Epithelial cell of prostate (primary cell): Measurements from ENCODE around the gene NLRP3.

Source experiments
- DNase-seq: peaks from one replicate; pipeline ENCODE4 v3.0.0-alpha.2; 2011; ENCODE audit warnings: low read depth, low spot score
- H3K27ac ChIP-seq: fragments of 450-650 bp; 2 replicates; pipeline ENCODE4 v1.5.1; 2017; ENCODE audit warnings: mild to moderate bottlenecking

Gene NLRP3

DNA sequence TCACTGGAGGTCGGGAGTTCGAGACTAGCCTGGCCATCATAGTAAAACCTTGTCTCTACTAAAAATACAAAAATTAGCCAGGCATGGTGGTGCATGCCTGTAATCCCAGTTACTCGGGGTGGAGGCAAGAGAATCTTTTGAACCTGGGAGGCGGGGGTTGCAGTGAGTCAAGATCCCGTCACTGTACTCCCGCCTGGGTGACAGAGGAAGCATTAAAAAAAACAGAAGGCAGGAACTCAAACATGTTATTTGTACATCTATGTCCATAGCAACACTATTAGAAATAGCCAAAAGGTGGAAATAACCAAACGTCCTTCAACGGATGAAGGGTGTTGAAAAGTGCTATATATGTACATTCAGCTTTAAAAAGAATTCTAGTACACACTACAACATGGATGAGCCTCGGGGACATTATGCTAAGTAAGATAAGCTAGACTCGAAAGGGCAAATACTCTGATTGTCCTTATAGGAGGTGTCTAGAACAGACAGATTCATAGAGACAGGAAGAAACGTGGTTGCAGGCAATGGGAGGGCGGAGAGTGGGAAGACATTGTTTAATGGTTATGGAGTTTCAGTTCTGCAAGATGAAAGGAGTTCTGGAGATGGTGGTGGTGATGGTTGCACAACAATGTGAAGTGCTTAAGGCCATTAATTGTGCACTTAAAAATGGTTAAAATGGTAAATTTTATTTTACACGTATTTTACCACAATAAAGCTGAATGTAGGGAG lies 19.2 kb downstream of the NLRP3 start:
- DNase-seq = no peak
- no peak overlapping the region for H3K27ac ChIP-seq

DNA sequence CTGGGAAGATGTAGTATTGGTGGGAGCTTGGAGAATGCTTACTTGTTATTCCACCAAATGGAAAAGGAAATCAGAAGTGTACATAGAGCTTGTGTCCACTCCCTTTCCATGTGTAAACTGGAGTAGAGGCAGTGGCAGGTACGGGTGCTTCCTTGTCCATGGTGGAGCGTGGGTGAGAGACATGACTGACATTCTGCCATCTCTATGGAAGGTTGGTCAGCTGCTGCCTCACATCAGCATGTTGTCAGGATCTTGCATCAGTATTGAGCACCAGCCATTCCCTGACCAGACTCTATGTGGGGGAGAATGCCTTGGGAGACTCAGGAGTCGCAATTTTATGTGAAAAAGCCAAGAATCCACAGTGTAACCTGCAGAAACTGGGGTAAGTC lies 19.8 kb downstream of the NLRP3 start:
- DNase-seq = no peak
- no peak overlapping the region for H3K27ac ChIP-seq

DNA sequence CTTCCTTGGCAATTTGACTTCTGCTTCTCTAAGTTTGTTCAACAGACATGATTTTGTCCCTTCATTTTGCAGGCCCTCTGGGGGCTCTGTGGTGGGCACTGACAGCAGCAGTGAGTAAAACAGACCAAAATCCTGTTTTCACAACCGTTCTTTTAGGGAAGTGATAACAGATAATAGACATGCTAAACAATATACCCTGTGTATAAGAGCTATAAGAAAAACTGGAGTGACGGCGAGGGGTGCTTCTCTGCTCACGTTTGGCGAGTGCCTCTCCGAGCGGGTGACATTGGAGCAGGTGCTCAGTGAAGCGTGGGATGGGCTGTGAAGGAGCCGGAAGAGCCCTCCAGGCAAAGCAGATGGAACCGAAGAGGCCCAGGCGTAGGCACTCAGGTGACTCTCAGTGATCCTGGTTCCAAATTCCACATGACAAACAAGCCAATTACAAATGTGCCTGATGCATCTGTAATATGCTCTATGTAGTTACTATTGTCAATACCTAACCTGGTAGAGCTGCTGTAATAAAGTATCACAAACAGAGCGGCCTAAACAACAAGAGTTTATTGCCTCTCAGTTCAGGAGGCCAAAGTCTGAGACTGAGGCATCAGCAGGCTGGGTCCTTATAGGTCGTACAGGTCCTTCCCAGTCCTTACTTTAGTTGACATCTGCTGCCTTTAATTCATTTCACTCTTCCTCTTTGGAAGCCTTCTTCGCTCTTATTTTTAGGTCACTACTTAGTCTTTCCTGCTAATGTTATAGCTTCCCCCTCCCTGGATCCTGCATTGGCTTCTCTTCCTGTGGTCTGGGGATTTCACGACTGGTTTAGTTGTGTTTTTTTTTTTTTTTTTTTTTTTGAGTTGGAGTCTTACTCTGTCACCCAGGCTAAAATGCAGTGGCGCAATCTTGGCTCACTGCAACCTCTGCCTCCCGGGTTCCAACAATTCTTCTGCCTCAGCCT lies 21.9 kb downstream of the NLRP3 start:
- DNase-seq = no peak

DNA sequence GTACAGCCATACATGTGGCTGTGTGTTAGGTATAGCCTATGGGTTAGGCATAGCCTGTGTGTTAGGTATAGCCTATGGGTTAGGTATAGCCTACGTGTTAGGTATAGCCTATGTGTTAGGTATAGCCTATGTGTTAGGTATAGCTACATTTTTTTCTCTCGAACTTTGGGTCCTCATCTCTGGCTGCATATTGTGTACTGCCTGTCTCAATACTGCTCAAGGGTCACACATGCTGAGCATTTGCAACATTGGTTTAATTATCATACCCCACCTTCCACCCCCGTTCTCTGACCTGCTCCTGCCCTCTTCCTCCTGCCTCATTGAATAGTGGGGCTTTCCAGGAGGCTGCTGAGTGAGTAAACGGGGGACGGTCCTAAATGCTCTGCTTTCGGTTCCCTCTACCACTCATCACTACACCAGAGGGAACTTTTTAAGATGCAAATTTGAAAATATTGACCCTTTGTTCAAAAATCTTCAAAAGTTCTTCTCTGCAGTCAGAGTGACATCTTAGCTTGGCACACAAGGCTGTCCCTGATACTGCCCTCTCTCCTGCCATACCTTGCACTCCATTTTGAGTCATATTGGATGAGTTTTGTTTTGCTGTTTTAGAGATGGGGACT lies 24.1 kb downstream of the NLRP3 start:
- H3K27ac ChIP-seq = no peak overlapping the region
- no peak for DNase-seq

More for the DNA sequence above, 21.9 kb downstream of the NLRP3 start:
- H3K27ac ChIP-seq = no peak overlapping the region

DNA sequence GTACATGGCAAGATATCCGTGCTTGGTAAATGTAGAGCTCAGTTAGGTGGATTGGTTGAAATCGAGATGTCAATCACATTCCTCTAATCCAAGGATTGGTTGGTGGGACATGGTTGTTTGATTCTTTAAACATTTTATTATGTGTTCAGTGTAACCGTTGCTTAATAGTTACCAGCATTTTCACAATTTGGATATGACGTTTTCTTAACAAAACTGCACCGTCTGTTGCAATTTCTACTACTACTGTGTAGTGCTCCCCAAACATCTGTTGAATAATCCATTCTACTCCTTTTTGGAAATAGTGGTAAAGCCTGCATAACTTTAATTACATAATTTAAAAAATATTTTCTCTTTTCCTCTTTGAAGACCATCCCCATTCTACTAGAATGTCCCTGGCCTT lies 25.6 kb downstream of the NLRP3 start:
- H3K27ac ChIP-seq = no peak overlapping the region
- DNase-seq = no peak

DNA sequence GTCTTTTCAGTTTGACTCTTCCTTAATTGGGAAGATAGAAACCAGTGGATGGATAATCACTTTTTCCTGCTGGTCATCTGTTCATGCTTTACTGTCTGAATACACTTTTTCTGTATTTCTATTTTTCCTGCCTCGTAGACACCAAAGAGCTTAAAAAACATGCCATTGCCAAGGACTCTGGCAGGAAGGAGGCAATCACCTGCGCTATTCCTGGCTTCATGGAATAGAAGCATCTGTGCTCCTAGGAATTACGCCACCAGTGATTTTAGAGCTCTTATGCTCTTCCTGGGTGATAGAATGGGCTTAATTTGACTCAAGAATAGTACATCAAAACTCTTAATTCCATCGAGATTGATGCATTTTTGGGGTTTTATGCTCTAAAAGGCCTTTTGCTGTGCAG lies 26.2 kb downstream of the NLRP3 start:
- no peak overlapping the region for H3K27ac ChIP-seq
- DNase-seq = no peak

DNA sequence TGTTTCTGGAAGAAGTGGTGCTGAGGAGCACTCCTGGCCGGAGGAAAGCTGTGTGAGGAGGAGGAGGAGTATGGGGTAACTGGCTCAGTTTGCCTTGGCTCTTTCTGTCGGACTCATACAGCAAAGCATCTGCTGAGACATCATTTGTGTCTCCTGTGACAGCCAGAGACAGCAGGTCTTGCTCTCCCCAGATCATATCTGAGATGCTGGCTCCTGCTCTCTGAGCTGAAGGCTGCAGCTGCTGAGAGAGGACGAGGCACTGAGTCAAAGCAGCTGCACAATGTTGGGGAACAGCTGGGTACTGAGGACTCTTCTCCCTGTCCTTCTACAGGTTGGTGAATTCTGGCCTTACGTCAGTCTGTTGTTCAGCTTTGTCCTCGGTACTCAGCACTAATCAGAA lies 27.7 kb downstream of the NLRP3 start:
- no peak overlapping the region for H3K27ac ChIP-seq
- DNase-seq = no peak

DNA sequence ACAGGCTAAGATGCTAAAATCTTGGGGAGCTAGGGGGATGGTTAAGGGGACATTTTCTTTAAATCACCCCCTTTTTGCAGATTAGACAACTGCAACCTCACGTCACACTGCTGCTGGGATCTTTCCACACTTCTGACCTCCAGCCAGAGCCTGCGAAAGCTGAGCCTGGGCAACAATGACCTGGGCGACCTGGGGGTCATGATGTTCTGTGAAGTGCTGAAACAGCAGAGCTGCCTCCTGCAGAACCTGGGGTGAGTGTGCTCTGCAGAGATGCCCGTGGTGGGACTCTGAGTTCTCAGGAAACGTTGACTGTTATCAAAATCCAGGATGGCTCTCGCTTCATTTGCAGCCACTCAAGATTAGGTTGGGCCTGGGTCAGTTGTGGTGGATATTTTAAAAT lies 28.6 kb downstream of the NLRP3 start:
- no peak overlapping the region for H3K27ac ChIP-seq
- no peak for DNase-seq

DNA sequence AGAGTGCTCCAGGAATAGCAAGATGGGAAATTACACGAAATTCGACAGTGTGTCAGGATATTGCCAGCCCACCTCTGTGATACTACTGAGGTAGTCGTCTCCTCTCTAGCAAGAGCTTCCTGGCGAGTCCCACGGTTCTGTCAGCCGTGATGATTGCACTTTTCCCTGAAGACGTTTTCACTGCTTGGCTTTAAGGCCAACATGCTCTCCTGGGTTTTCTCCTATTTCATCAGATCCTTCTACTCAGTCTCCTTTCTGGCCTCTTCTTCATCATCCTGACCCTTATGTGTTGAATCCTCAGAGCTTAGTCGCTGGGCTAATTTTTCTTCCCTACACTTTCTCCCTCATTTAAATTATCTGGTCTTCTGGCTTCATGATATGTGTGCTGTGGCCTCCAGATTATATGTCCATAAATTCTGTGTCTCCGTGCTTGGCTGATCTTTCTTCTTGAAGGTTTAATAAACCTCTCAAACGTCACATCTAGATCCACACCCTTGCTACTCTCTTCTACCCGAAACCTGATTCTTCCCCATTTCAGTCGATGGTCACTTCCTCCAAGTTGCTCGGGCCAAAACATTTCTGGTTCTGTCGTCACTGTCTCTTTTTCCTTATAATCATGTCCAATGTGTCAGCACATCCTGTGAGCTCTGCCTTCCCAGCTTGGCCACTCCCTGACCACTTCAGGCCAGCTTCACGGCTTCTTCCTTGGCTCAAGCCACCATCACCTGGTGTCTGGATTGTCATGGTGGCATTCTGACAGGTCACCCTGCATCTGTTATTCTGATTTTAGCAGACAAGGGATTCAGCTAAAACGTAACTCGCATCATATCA lies 29.8 kb downstream of the NLRP3 start:
- no peak overlapping the region for H3K27ac ChIP-seq

DNA sequence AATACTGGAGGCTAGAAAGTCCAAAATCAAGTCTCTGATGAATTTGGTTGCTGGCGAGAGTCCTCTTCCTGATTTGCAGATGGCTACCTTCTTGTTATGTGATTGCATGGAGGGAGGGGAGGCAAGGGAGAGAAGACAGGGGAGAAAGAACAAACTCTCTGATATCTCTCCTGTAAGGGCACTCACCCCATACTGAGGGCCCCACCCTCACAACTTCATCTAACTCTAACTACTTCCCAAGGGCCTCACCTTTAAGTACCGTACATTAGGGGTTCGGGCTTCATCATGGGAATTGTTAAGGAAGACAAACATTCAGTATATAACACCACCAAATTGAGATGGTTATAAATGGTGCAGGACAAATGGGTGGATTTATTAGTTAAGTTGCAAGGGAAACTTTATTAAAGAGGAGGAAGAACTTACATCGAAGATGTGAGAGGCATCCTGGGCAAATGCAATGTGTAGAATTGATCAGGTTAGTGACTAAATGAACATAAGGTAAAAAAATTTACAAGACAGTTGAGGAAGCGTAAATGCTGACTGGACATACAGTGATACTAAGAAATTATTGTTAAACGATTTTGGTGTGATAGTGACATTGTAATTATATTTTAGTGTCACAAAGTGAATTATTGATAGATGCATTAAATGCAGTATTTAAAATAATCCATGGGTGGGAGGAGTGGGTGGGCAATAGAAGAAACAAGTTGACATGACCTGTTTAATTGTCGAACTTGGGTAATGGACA lies 31.4 kb downstream of the NLRP3 start:
- H3K27ac ChIP-seq = no peak overlapping the region
- DNase-seq = no peak

More for the DNA sequence above, 29.8 kb downstream of the NLRP3 start:
- DNase-seq = no peak

DNA sequence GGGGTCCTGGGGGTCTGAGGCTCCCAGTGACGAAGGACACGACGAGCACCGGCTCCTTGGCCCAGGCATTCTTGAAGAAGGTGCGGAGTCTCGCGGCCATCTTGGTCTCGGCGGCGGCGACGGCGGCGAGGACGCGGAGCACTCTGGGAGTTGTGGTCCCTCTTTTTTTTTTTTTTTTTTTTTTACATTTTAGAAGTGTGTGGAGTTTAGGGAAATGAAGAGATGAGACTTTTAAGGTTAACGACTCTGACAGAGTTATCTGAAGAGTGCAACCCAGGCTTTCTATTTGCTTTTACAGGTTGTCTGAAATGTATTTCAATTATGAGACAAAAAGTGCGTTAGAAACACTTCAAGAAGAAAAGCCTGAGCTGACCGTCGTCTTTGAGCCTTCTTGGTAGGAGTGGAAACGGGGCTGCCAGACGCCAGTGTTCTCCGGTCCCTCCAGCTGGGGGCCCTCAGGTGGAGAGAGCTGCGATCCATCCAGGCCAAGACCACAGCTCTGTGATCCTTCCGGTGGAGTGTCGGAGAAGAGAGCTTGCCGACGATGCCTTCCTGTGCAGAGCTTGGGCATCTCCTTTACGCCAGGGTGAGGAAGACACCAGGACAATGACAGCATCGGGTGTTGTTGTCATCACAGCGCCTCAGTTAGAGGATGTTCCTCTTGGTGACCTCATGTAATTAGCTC lies 32.3 kb downstream of the NLRP3 start:
- DNase-seq = no peak
- no peak overlapping the region for H3K27ac ChIP-seq

DNA sequence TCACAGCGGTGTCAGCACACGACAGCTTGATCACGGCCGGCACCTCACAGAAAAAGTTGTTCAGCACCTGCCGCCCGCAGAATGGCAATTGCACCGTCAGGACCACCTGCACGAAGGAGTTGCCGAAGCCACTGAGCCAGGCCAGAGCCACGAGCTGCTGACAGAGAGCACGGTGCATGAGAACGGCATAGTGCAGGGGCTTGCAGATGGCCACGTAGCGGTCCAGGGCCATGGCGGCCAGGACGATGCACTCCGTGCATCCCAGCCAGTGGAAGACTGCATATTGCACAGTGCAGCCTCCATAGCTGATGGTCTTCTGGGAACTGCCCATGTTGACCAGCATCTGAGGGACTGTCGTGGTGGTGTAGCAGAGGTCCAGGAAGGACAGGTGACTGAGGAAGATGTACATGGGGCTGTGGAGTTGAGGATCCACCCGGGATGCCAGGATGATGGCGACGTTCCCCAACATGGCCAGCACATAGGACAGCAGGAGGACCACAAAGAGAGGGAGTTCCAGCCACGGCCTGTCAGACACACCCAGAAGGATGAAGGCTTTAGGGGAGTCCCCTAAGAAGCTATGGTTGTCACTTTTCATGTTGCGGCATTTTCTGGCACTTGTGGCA lies 35.5 kb downstream of the NLRP3 start:
- DNase-seq = no peak

DNA sequence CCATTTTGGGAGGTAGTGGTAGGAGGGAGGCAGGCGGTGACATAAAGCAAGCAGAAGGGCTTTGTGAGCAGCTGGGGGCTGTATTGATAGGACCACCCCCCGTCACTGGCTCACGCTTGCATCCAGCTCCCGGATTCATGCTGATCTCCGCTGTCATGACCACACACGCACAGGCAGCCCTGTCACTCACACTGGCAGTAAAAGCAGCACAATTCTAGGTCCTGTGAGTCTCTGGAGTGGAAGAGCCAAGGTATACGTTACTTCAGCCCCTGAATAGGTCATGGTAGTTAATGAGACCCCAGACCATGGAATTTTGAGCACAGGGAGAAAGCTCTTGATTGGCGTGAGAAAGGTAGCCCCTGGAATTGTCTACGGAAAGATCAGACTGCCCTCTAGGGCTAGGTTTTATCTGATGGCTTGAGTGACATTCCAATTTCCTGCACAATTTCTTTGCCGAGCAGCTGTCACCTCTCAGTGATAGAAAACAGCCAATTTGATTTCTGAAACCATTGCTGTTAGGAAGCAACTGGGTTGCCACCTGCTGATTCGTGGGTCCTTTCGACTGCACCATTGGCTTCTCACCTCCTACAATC lies 36.6 kb downstream of the NLRP3 start:
- no peak for DNase-seq
- no peak overlapping the region for H3K27ac ChIP-seq

More for the DNA sequence above, 35.5 kb downstream of the NLRP3 start:
- H3K27ac ChIP-seq = no peak overlapping the region

DNA sequence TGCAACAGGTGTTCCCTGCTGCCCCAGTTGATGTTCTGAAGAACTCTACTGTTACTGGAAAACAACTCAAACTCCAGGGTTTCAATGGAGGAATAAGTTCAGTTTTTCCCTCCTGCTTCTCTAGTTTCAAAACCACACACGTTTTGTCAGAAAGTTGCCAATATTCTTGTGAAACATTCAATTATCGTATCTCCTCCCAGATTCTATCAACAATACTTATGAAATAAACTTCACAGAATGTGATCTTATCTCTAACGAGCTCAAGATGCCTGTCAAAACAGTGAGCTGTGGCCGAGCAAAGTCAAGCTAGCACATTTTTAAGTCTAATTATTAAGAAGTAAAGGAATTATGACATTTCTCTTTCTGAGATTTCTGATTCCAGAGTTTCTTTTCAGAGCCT lies 37.3 kb downstream of the NLRP3 start:
- no peak for DNase-seq

DNA sequence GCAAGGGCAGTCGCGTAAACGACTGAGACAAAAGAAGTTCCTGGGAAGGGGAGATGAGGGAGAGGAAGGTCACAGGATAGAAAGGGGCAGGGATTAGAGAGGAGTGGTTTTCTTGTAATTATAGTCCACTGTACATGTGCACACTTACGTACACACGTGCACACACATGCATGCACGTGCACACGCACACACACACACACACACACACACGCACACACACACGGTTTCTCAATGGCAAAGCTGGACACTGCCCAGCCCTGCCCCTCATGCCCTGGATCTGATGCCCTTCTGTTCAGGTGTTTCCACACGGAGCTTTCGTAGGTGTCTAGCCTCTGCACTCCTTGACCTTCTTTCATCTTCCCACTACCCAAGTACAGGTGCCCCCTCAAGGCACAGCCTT lies 38.0 kb downstream of the NLRP3 start:
- no peak for DNase-seq
- no peak overlapping the region for H3K27ac ChIP-seq

More for the DNA sequence above, 37.3 kb downstream of the NLRP3 start:
- no peak overlapping the region for H3K27ac ChIP-seq

DNA sequence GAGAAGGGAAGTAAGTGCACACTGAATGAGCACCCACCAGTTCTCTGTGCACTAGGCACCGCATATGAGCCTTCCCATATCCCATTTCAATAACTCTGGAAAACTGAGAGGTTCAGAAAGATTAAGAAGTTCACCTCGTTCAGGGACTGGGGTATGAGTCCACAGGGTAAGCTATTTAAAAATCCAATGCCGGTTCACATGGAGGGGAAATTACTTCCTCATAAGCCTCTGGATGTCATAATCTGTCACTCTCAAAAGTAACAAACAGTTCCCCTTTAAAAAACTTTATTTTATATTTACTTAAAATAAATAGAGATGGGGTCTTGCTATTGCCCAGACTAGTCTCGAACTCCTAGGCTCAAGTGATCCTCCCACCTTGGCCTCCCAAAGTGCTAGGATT lies 40.0 kb downstream of the NLRP3 start:
- no peak for DNase-seq
- H3K27ac ChIP-seq = no peak overlapping the region

DNA sequence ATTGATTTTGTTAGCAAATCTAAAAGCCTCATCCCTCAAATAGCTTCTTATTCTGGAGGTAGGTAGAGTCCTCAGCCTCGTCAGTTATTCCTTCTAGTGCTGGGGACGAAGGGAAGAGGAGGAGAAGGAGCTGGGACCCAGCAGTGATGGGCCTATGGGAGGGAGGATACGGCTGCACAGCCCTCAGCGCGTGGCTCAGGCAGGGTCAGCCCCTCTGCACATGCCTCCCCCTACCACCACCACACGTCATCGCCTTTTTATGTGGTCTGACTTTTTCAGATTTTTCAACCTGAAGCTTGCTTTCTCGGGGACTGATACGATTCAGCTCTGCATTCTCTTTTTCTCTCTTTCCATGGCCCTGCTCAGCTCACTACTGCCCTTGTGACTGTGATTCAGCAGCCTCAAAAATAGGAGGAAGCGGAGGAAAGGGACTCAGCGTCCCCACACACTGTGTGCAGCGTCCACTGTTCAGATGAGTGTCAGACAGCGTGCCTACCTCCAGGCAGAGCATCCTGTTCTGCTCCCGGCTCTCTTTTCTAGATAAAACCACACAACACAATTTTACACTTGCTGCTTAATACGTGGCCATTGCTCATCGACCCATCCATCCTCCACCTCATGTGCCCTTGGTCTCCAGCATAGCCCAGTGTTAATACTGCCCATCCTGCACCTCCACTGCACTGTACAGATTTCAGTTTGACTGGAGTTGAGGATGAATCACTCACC lies 41.1 kb downstream of the NLRP3 start:
- H3K27ac ChIP-seq = no peak overlapping the region
- no peak for DNase-seq
